Chondrocyte (in vitro differentiated cells): ENCODE data around the gene TRERF1. TPM values are rescaled to one million over a fixed set of nuclear protein-coding genes. Genes with fewer than 3 reads are reported as not detected.
"Not testable (repeated sequence)": the region's sequence is repeated elsewhere in the genome, so short reads cannot be mapped to it uniquely, and the experiment has no call there.

ENCODE experiments used
- DNase-seq: peaks from one replicate; pipeline ENCODE4 v3.0.0; 2021; ENCODE audit warnings: mixed read lengths, low spot score
- H3K27ac Mint-ChIP-seq: one replicate; pipeline ENCODE4 v1.8.0; 2021; ENCODE audit warnings: mild to moderate bottlenecking, moderate library complexity, mixed read lengths; ENCODE audit not compliant: unreplicated experiment
- H3K27me3 Mint-ChIP-seq: 2 replicates; pipeline ENCODE4 v1.8.0; 2021; ENCODE audit warnings: low read depth, mixed read lengths
- H3K36me3 Mint-ChIP-seq: 2 replicates; pipeline ENCODE4 v1.8.0; 2021; ENCODE audit warnings: low read depth, mixed read lengths
- H3K4me1 Mint-ChIP-seq: 2 replicates; pipeline ENCODE4 v1.8.0; 2021; ENCODE audit warnings: low read depth, mild to moderate bottlenecking, mixed read lengths
- H3K4me3 Mint-ChIP-seq: one replicate; pipeline ENCODE4 v1.8.0; 2021; ENCODE audit warnings: mild to moderate bottlenecking, moderate library complexity, mixed read lengths; ENCODE audit not compliant: unreplicated experiment
- H3K9me3 Mint-ChIP-seq: 2 replicates; pipeline ENCODE4 v1.8.0; 2021; ENCODE audit warnings: low read depth, mixed read lengths
- CTCF ChIP-seq: fragments of 200-600 bp; sonication (generic); IDR thresholded peaks from 2 replicates; pipeline ENCODE4 v1.5.0; 2021; ENCODE audit warnings: antibody characterized with exemption, mild to moderate bottlenecking, moderate library complexity
- total RNA-seq: library from RNA; stranded (reverse); gene quantifications from 3 replicates; pipeline ENCODE4 v1.2.1, GENCODE V29; 2021

The TRERF1 gene
- total RNA-seq, 1 donor from 2014 or later = 1.8 TPM

GRCh38 chr6:42449917-42450476 is 1.7 kb downstream of the TRERF1 start:
- H3K4me1 Mint-ChIP-seq = peaks cover 28% of the 10 kb centered on the region
- no peaks in the 10 kb centered on the region for H3K36me3 Mint-ChIP-seq
- no peak overlapping the region for H3K27ac Mint-ChIP-seq
- TF ChIP-seq CTCF = no peak
- H3K9me3 Mint-ChIP-seq = no peaks in the 10 kb centered on the region
- peak overlapping the region; percentile 96 for H3K4me3 Mint-ChIP-seq
- H3K27me3 Mint-ChIP-seq = no peaks in the 10 kb centered on the region
- no peak for DNase-seq

GRCh38 chr6:42448927-42449659 is 2.6 kb downstream of the TRERF1 start:
- TF ChIP-seq CTCF = no peak
- no peaks in the 10 kb centered on the region for H3K9me3 Mint-ChIP-seq
- H3K36me3 Mint-ChIP-seq = no peaks in the 10 kb centered on the region
- no peaks in the 10 kb centered on the region for H3K27me3 Mint-ChIP-seq
- no peak overlapping the region for H3K4me3 Mint-ChIP-seq
- no peak for DNase-seq
- peaks cover 30% of the 10 kb centered on the region for H3K4me1 Mint-ChIP-seq
- no peak overlapping the region for H3K27ac Mint-ChIP-seq

GRCh38 chr6:42448391-42448790 is 3.3 kb downstream of the TRERF1 start:
- no peak for DNase-seq
- H3K27ac Mint-ChIP-seq = no peak overlapping the region
- no peaks in the 10 kb centered on the region for H3K27me3 Mint-ChIP-seq
- peaks cover 23% of the 10 kb centered on the region for H3K4me1 Mint-ChIP-seq
- H3K4me3 Mint-ChIP-seq = no peak overlapping the region
- H3K36me3 Mint-ChIP-seq = no peaks in the 10 kb centered on the region
- no peaks in the 10 kb centered on the region for H3K9me3 Mint-ChIP-seq
- no peak for TF ChIP-seq CTCF

- no peak for DNase-seq
- peaks cover 22% of the 10 kb centered on the region for H3K4me1 Mint-ChIP-seq
- H3K36me3 Mint-ChIP-seq = no peaks in the 10 kb centered on the region
- no peaks in the 10 kb centered on the region for H3K27me3 Mint-ChIP-seq
- H3K4me3 Mint-ChIP-seq = no peak overlapping the region
- H3K27ac Mint-ChIP-seq = no peak overlapping the region
- TF ChIP-seq CTCF = no peak
- no peaks in the 10 kb centered on the region for H3K9me3 Mint-ChIP-seq
Measured at GRCh38 chr6:42446996-42447395, 4.7 kb downstream of the TRERF1 start.

GRCh38 chr6:42446370-42446769 is 5.4 kb downstream of the TRERF1 start:
- Mint-ChIP-seq H3K36me3 (no peaks in the 10 kb centered on the region), H3K4me3 (no peak overlapping the region), H3K9me3 (no peaks in the 10 kb centered on the region), H3K27ac (no peak overlapping the region), H3K4me1 (peaks cover 25% of the 10 kb centered on the region), H3K27me3 (no peaks in the 10 kb centered on the region)
- no peak for DNase-seq
- TF ChIP-seq CTCF = no peak

GRCh38 chr6:42445955-42446354 is 5.8 kb downstream of the TRERF1 start:
- not testable (repeated sequence) for H3K9me3 Mint-ChIP-seq, H3K27ac Mint-ChIP-seq, H3K36me3 Mint-ChIP-seq, H3K4me3 Mint-ChIP-seq, H3K27me3 Mint-ChIP-seq, DNase-seq
- H3K4me1 Mint-ChIP-seq = peaks cover 25% of the 10 kb centered on the region
